Osteocyte (in vitro differentiated cells): ENCODE measurements around the gene UNKL. TPM values are rescaled to one million over a fixed set of nuclear protein-coding genes. Genes with fewer than 3 reads are reported as not detected.

Experiments
- DNase-seq: peaks from one replicate; pipeline ENCODE4 v3.0.0; 2021; ENCODE audit warnings: mixed read lengths; ENCODE audit not compliant: unreplicated experiment; ENCODE audit errors: extremely low spot score
- H3K27ac Mint-ChIP-seq: one replicate; pipeline ENCODE4 v1.8.0; 2021; ENCODE audit warnings: mild to moderate bottlenecking, mixed read lengths; ENCODE audit not compliant: unreplicated experiment
- H3K27me3 Mint-ChIP-seq: one replicate; pipeline ENCODE4 v1.8.0; 2021; ENCODE audit warnings: mixed read lengths; ENCODE audit not compliant: unreplicated experiment
- H3K36me3 Mint-ChIP-seq: one replicate; pipeline ENCODE4 v1.8.0; 2021; ENCODE audit warnings: mixed read lengths; ENCODE audit not compliant: unreplicated experiment
- H3K4me1 Mint-ChIP-seq: one replicate; pipeline ENCODE4 v1.8.0; 2021; ENCODE audit warnings: mixed read lengths; ENCODE audit not compliant: unreplicated experiment
- H3K4me3 Mint-ChIP-seq: one replicate; pipeline ENCODE4 v1.8.0; 2021; ENCODE audit warnings: mild to moderate bottlenecking, moderate library complexity, mixed read lengths; ENCODE audit not compliant: unreplicated experiment
- H3K9me3 Mint-ChIP-seq: one replicate; pipeline ENCODE4 v1.8.0; 2021; ENCODE audit warnings: mixed read lengths; ENCODE audit not compliant: unreplicated experiment
- CTCF ChIP-seq: fragments of 200-600 bp; sonication (generic); IDR thresholded peaks from 2 replicates; pipeline ENCODE4 v1.5.0; 2021; ENCODE audit warnings: antibody characterized with exemption, mild to moderate bottlenecking, moderate library complexity
- total RNA-seq: library from RNA; stranded (reverse); gene quantifications from 2 replicates; pipeline ENCODE4 v1.2.1, GENCODE V29; 2021

Gene UNKL
- total RNA-seq, 1 donor from 2014 or later: 34.4 TPM

GRCh38 chr16:1326391-1326790 is 88.1 kb downstream of the UNKL start:
- H3K36me3 Mint-ChIP-seq: peaks cover 9% of the 10 kb centered on the region
- peaks cover 2% of the 10 kb centered on the region for H3K27me3 Mint-ChIP-seq
- no peaks in the 10 kb centered on the region for H3K9me3 Mint-ChIP-seq
- no peak overlapping the region for H3K27ac Mint-ChIP-seq
- no peak for TF ChIP-seq CTCF
- H3K4me1 Mint-ChIP-seq: peaks cover 2% of the 10 kb centered on the region
- no peak for DNase-seq
- no peak overlapping the region for H3K4me3 Mint-ChIP-seq

GRCh38 chr16:1325673-1326371 is 88.7 kb downstream of the UNKL start:
- Mint-ChIP-seq H3K27me3 (no peaks in the 10 kb centered on the region), H3K4me3 (no peak overlapping the region), H3K9me3 (no peaks in the 10 kb centered on the region), H3K36me3 (peaks cover 9% of the 10 kb centered on the region), H3K27ac (no peak overlapping the region), H3K4me1 (no peaks in the 10 kb centered on the region)
- TF ChIP-seq CTCF: no peak
- DNase-seq: no peak

- no peak for DNase-seq
- H3K4me3 Mint-ChIP-seq: no peak overlapping the region
Observed at GRCh38 chr16:1325261-1325660, 89.2 kb downstream of the UNKL start.

GRCh38 chr16:1324286-1324826 is 90.1 kb downstream of the UNKL start:
- H3K4me1 Mint-ChIP-seq: no peaks in the 10 kb centered on the region
- no peak for DNase-seq
- no peak overlapping the region for H3K4me3 Mint-ChIP-seq
- H3K36me3 Mint-ChIP-seq: peaks cover 19% of the 10 kb centered on the region
- no peaks in the 10 kb centered on the region for H3K9me3 Mint-ChIP-seq
- TF ChIP-seq CTCF: no peak
- no peaks in the 10 kb centered on the region for H3K27me3 Mint-ChIP-seq
- no peak overlapping the region for H3K27ac Mint-ChIP-seq

More at GRCh38 chr16:1325261-1325660, 89.2 kb downstream of the UNKL start:
- Mint-ChIP-seq H3K9me3 (no peaks in the 10 kb centered on the region), H3K27me3 (no peaks in the 10 kb centered on the region), H3K36me3 (peaks cover 10% of the 10 kb centered on the region), H3K27ac (no peak overlapping the region), H3K4me1 (no peaks in the 10 kb centered on the region)
- no peak for TF ChIP-seq CTCF

- H3K27me3 Mint-ChIP-seq: no peaks in the 10 kb centered on the region
- no peak for DNase-seq
- TF ChIP-seq CTCF: no peak
- H3K27ac Mint-ChIP-seq: no peak overlapping the region
- H3K36me3 Mint-ChIP-seq: peaks cover 24% of the 10 kb centered on the region
- H3K4me1 Mint-ChIP-seq: no peaks in the 10 kb centered on the region
- H3K9me3 Mint-ChIP-seq: no peaks in the 10 kb centered on the region
- H3K4me3 Mint-ChIP-seq: no peak overlapping the region
Observed at GRCh38 chr16:1323296-1324239, 90.9 kb downstream of the UNKL start.
